D721Med (cell line): ENCODE data around the gene TMEM135.
"Not testable (repeated sequence)": the region's sequence is repeated elsewhere in the genome, so short reads cannot be mapped to it uniquely, and the experiment has no call there.

Experiments
- DNase-seq: peaks from one replicate; pipeline ENCODE4 v3.0.0; 2011; ENCODE audit warnings: low spot score; ENCODE audit not compliant: insufficient read length
- FAIRE-seq: peaks from 2 replicates; lab custom pipeline; 2011; peaks lifted over from hg19 to GRCh38; lab: Jason Lieb, UNC
- TF ChIP-seq, protein P1 (sequence below): IDR thresholded peaks from 2 replicates; pipeline ENCODE4 v1.5.1; 2012; ENCODE audit warnings: mild to moderate bottlenecking, control low read depth; ENCODE audit not compliant: insufficient read depth; ENCODE audit errors: missing control alignments

Gene TMEM135

GRCh38 chr11:86996953-86997570 is 40.7 kb upstream of the TMEM135 start:
- TF ChIP-seq, protein P1, sequence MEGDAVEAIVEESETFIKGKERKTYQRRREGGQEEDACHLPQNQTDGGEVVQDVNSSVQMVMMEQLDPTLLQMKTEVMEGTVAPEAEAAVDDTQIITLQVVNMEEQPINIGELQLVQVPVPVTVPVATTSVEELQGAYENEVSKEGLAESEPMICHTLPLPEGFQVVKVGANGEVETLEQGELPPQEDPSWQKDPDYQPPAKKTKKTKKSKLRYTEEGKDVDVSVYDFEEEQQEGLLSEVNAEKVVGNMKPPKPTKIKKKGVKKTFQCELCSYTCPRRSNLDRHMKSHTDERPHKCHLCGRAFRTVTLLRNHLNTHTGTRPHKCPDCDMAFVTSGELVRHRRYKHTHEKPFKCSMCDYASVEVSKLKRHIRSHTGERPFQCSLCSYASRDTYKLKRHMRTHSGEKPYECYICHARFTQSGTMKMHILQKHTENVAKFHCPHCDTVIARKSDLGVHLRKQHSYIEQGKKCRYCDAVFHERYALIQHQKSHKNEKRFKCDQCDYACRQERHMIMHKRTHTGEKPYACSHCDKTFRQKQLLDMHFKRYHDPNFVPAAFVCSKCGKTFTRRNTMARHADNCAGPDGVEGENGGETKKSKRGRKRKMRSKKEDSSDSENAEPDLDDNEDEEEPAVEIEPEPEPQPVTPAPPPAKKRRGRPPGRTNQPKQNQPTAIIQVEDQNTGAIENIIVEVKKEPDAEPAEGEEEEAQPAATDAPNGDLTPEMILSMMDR = no peak
- FAIRE-seq (no peak), DNase-seq (no peak)

- TF ChIP-seq, protein P1 = no peak
- DNase-seq (no peak), FAIRE-seq (no peak)
Observed at GRCh38 chr11:86999388-86999787, 38.3 kb upstream of the TMEM135 start.

GRCh38 chr11:86999859-87000753 is 37.6 kb upstream of the TMEM135 start:
- FAIRE-seq = no peak
- no peak for DNase-seq
- TF ChIP-seq, protein P1 = no peak

DNA sequence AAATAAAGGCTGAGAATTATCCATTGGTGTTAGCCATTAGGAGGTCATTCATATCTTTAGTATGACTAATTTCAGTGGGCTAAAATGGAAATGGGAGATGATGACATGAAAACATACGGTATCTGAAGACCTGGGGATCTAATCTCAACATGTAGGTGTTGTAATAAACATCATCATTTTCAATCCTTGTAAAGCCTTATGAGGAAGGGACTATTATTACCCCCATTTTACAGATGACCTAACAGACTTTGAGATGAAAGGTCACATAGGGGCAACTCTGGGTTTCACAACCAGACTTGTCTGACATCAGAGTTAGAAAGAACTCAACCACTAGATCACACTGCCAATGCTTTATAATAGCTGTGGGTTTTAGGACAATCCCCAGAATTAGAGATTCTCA is 34.8 kb upstream of the TMEM135 start:
- no peak for FAIRE-seq
- TF ChIP-seq, protein P1 = no peak
- no peak for DNase-seq

- not testable (repeated sequence) for DNase-seq, FAIRE-seq
Observed at GRCh38 chr11:87004281-87004680, 33.5 kb upstream of the TMEM135 start.

- TF ChIP-seq, protein P1 = no peak
- FAIRE-seq (no peak), DNase-seq (no peak)
Observed at GRCh38 chr11:87005569-87005921, 32.2 kb upstream of the TMEM135 start.

GRCh38 chr11:87006035-87006434 is 31.7 kb upstream of the TMEM135 start:
- TF ChIP-seq, protein P1 = no peak
- FAIRE-seq (no peak), DNase-seq (no peak)
